Measurements from ENCODE around the gene LHX1. TPM values are rescaled to one million over a fixed set of nuclear protein-coding genes. Genes with fewer than 3 reads are reported as not detected.
A peak's percentile ranks its signal among the peaks of the same experiment; 100 is the strongest.

The LHX1 gene
- total RNA-seq, 1 donor from 2014 or later, result not detected

DNA sequence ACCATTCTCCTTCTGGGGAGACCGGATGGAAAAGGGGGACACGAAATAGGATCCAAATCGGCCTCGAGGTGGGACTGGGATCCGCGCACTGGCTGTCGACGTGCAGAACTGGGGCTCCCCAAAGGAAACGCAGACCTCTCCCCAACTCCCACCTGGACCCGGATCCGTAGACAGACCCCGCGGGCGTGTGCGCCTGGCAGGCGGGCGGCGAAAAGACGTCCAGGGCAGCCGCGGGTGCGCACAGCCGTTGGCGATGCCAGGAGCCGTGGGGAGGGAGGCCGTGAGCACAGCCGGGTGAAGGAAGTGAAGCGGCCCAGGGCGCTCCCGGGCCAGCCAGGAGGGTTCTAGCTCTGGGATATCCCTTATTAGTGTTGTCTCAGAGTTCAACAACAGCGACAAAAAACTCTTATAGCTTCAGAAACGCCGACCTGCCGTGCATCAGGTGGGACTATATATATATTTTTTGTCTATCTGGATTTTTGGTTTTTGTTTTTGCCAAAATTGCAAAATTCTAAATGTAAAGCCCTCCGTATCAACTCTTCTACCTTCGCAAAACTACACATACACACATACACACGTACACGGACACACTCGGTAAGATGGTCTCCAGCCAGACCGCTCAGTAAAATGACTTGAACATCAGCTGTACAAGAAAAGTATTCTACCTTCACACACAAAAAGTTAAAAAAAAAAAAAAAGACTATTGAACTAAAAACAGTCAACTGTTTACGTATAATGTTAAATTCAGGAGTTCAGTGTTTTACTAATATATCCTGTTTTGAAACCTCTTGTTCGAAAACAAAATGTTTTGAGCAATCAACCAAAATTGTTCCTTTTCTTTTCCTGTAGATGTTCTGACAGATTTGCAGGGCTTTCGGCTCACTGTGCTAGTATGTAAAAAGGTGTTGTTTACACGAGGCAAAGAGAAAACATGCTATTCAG lies 6.2 kb downstream of the LHX1 start:
- H3K9me3 ChIP-seq (ENCODE audit: control insufficient read depth in 3 of 3, low read length in 3 of 3), result no peaks in the 10 kb centered on the region
- H3K27me3 ChIP-seq (ENCODE audit: control insufficient read depth in 3 of 3, insufficient read depth in 3 of 3, low read length in 3 of 3), result peaks cover 89 to 91% (median 90%) of the 10 kb centered on the region in 3 donors
- H3K36me3 ChIP-seq (ENCODE audit: control insufficient read depth in 3 of 3, insufficient read depth in 3 of 3, low read length in 3 of 3), result no peaks in the 10 kb centered on the region
- no peak overlapping the region for H3K4me3 ChIP-seq (ENCODE audit: low read length in 3 of 3)
- H3K27ac ChIP-seq (ENCODE audit: low read depth, low read length), result no peak overlapping the region
- H3K4me1 ChIP-seq (ENCODE audit: control insufficient read depth in 3 of 3, insufficient read depth in 3 of 3, low read length in 3 of 3), result peaks cover 16 to 35% (median 31%) of the 10 kb centered on the region in 3 donors
- H3K9ac ChIP-seq (ENCODE audit: low read depth in 1 of 3, low read length in 3 of 3), result no peak overlapping the region

DNA sequence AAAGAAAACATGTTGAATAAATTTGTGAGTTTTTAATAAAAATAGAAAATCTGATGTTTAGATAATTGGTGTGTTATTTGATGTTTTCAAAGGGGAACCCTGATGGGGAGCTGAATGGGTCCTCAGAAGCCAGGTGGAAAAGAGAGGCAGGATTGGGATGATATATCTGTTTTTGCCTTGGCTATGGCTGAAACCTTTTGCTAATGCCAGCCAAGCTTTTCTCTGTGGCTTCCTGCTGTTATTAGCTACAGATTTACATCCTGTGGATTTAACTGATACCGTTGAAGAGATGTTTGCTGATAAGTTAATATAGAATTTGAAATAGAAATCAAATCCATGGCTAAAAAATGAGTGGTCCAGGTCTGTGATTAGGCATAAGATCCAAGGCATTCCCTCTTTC lies 7.3 kb downstream of the LHX1 start:
- Histone ChIP-seq H3K27ac (ENCODE audit: low read depth, low read length) (no peak overlapping the region), H3K27me3 (ENCODE audit: control insufficient read depth in 3 of 3, insufficient read depth in 3 of 3, low read length in 3 of 3) (peaks cover 79 to 81% (median 80%) of the 10 kb centered on the region in 3 donors), H3K4me1 (ENCODE audit: control insufficient read depth in 3 of 3, insufficient read depth in 3 of 3, low read length in 3 of 3) (peaks cover 8 to 33% (median 25%) of the 10 kb centered on the region in 3 donors), H3K4me3 (ENCODE audit: low read length in 3 of 3) (no peak overlapping the region), H3K9ac (ENCODE audit: low read depth in 1 of 3, low read length in 3 of 3) (no peak overlapping the region), H3K9me3 (ENCODE audit: control insufficient read depth in 3 of 3, low read length in 3 of 3) (no peaks in the 10 kb centered on the region), H3K36me3 (ENCODE audit: control insufficient read depth in 3 of 3, insufficient read depth in 3 of 3, low read length in 3 of 3) (no peaks in the 10 kb centered on the region)

DNA sequence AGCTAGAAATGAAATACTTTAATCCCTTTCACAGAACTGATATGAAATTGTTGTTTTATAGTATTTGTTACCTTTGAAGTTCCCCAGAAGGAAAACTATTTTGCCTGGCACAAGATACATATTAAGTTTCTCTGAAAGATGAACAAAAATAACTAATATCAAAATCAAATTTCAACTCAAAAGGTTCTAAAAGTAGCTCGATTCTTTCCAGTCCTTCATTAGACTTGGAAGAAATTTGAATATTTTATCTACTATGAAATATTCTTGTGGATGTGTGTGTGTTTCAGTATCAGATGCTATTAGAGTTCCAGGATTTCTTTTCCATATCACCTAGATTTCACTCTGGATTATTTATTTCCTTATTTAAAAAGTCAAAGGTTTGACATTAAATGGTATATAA lies 7.9 kb downstream of the LHX1 start:
- Histone ChIP-seq H3K9ac (ENCODE audit: low read depth in 1 of 3, low read length in 3 of 3) (no peak overlapping the region), H3K4me3 (ENCODE audit: low read length in 3 of 3) (no peak overlapping the region), H3K36me3 (ENCODE audit: control insufficient read depth in 3 of 3, insufficient read depth in 3 of 3, low read length in 3 of 3) (no peaks in the 10 kb centered on the region), H3K4me1 (ENCODE audit: control insufficient read depth in 3 of 3, insufficient read depth in 3 of 3, low read length in 3 of 3) (peaks cover 8 to 38% (median 31%) of the 10 kb centered on the region in 3 donors), H3K27ac (ENCODE audit: low read depth, low read length) (no peak overlapping the region), H3K9me3 (ENCODE audit: control insufficient read depth in 3 of 3, low read length in 3 of 3) (no peaks in the 10 kb centered on the region), H3K27me3 (ENCODE audit: control insufficient read depth in 3 of 3, insufficient read depth in 3 of 3, low read length in 3 of 3) (peaks cover 74 to 76% (median 75%) of the 10 kb centered on the region in 3 donors)

DNA sequence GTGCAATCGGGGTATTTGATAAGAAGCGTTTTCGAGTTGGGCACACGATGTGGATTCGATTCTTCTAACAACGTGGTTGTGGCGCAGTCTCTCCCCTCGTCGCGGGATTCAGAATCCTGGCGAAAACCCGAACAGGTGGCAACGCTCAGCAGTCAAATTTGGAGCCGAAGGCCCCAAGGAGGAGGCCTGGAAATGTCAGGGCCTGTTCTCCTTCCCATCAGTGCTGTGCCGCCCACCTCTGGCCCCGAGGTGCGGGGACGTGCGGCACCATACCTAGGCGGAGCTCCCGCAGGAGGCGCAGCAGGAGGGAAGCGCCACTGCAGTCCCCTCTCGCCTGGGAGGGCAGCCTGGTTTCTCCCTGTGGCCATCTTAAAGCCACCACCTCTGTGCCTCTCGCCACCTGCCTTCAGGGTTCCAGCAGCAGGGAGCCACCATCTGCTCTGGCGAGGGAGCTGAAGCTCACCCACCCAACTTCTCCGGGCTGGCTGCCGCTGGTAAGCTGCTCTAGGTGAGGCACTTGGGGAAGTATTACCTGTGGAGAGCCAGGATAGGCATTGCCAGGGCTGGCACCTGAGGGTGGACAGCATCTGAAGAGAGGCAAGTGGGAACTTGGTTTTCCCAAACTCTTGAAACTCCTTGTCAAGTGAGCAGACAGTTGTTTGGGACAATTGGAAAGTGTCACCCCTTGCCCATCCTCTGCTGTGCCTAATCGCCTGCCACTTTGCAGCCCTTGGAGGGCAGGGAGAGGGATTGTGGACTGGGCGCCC lies 8.9 kb downstream of the LHX1 start:
- Histone ChIP-seq H3K9ac (ENCODE audit: low read depth in 1 of 3, low read length in 3 of 3) (no peak overlapping the region), H3K4me3 (ENCODE audit: low read length in 3 of 3) (no peak overlapping the region), H3K36me3 (ENCODE audit: control insufficient read depth in 3 of 3, insufficient read depth in 3 of 3, low read length in 3 of 3) (no peaks in the 10 kb centered on the region), H3K27me3 (ENCODE audit: control insufficient read depth in 3 of 3, insufficient read depth in 3 of 3, low read length in 3 of 3) (peaks cover 64 to 66% (median 65%) of the 10 kb centered on the region in 3 donors), H3K27ac (ENCODE audit: low read depth, low read length) (no peak overlapping the region), H3K9me3 (ENCODE audit: control insufficient read depth in 3 of 3, low read length in 3 of 3) (no peaks in the 10 kb centered on the region), H3K4me1 (ENCODE audit: control insufficient read depth in 3 of 3, insufficient read depth in 3 of 3, low read length in 3 of 3) (peaks cover 8 to 39% (median 31%) of the 10 kb centered on the region in 3 donors)

GRCh38 chr17:36946726-36947091 lies 9.4 kb downstream of the LHX1 start:
- Histone ChIP-seq H3K27me3 (ENCODE audit: control insufficient read depth in 3 of 3, insufficient read depth in 3 of 3, low read length in 3 of 3) (peaks cover 58 to 60% (median 59%) of the 10 kb centered on the region in 3 donors), H3K36me3 (ENCODE audit: control insufficient read depth in 3 of 3, insufficient read depth in 3 of 3, low read length in 3 of 3) (no peaks in the 10 kb centered on the region)

DNA sequence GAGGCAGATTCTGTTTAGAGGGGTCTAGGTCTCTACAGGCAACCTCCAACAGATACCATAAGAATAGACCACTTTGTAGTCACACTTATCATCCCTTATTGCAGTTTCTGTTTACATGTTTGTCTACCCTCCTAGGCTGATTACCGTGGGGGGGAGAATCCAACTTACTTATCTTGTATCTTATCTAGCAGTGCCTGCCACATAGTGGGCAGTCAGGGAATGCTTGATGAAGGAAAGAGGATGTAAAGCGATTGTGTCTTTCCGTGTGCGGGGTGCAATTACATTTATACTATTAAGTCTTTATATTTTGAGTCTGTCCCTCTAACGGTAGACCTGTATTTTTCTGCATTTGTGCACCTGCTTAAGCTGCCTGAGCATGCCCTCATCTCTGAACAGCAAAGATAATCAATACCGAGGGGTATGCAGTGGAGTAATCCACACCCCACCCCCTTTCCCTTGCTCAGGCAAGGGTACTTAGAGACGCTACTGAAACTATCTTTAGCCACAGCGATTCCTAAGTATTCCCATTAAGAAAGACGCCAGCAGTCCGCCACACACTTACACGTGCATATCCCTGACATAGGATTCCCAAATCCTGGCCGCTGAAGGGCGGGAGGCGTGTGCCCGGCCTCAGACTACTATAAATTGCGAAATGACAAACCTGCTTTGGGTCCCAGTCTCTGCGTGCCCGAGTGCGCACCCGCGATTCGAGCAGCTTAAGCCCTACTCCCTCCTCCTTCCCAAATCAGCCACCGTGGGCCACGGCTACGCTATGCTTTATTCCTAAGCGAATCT lies 10.8 kb downstream of the LHX1 start:
- H3K9ac ChIP-seq (ENCODE audit: low read depth in 1 of 3, low read length in 3 of 3), result peak overlapping the region; percentile 35 to 90 (median 64)
- peak overlapping the region; percentile 87 for H3K27ac ChIP-seq (ENCODE audit: low read depth, low read length)
- peak overlapping the region; percentile 85 to 95 (median 85) for H3K4me3 ChIP-seq (ENCODE audit: low read length in 3 of 3)
- H3K36me3 ChIP-seq (ENCODE audit: control insufficient read depth in 3 of 3, insufficient read depth in 3 of 3, low read length in 3 of 3), result peaks cover 3 to 10% (median 4%) of the 10 kb centered on the region in 3 donors
- peaks cover 44 to 46% (median 45%) of the 10 kb centered on the region in 3 donors for H3K27me3 ChIP-seq (ENCODE audit: control insufficient read depth in 3 of 3, insufficient read depth in 3 of 3, low read length in 3 of 3)
- peaks cover 8 to 27% (median 18%) of the 10 kb centered on the region in 3 donors for H3K4me1 ChIP-seq (ENCODE audit: control insufficient read depth in 3 of 3, insufficient read depth in 3 of 3, low read length in 3 of 3)
- no peaks in the 10 kb centered on the region for H3K9me3 ChIP-seq (ENCODE audit: control insufficient read depth in 3 of 3, low read length in 3 of 3)

More at GRCh38 chr17:36946726-36947091, 9.4 kb downstream of the LHX1 start:
- no peak overlapping the region for H3K9ac ChIP-seq (ENCODE audit: low read depth in 1 of 3, low read length in 3 of 3)
- H3K4me1 ChIP-seq (ENCODE audit: control insufficient read depth in 3 of 3, insufficient read depth in 3 of 3, low read length in 3 of 3), result peaks cover 8 to 38% (median 30%) of the 10 kb centered on the region in 3 donors
- no peak overlapping the region for H3K27ac ChIP-seq (ENCODE audit: low read depth, low read length)
- H3K9me3 ChIP-seq (ENCODE audit: control insufficient read depth in 3 of 3, low read length in 3 of 3), result no peaks in the 10 kb centered on the region
- H3K4me3 ChIP-seq (ENCODE audit: low read length in 3 of 3), result no peak overlapping the region

GRCh38 chr17:36948717-36949460 lies 11.6 kb downstream of the LHX1 start, which contains the start of gene AATF:
TSS of gene AATF (plus strand) at chr17:36948954. CDS start at chr17:36949126, 172 bp downstream.
- Histone ChIP-seq H3K36me3 (ENCODE audit: control insufficient read depth in 3 of 3, insufficient read depth in 3 of 3, low read length in 3 of 3) (peaks cover 9 to 17% (median 11%) of the 10 kb centered on the region in 3 donors), H3K9ac (ENCODE audit: low read depth in 1 of 3, low read length in 3 of 3) (peak within 1 kb of the TSS; percentile 86 to 96 (median 90)), H3K27ac (ENCODE audit: low read depth, low read length) (peak within 1 kb of the TSS; percentile 87), H3K4me1 (ENCODE audit: control insufficient read depth in 3 of 3, insufficient read depth in 3 of 3, low read length in 3 of 3) (peaks cover 8 to 27% (median 18%) of the 10 kb centered on the region in 3 donors), H3K27me3 (ENCODE audit: control insufficient read depth in 3 of 3, insufficient read depth in 3 of 3, low read length in 3 of 3) (peaks cover 36 to 39% (median 38%) of the 10 kb centered on the region in 3 donors), H3K9me3 (ENCODE audit: control insufficient read depth in 3 of 3, low read length in 3 of 3) (no peaks in the 10 kb centered on the region), H3K4me3 (ENCODE audit: low read length in 3 of 3) (peak within 1 kb of the TSS; percentile 85 to 95 (median 85))

- Histone ChIP-seq H3K4me1 (ENCODE audit: control insufficient read depth in 3 of 3, insufficient read depth in 3 of 3, low read length in 3 of 3) (peaks cover 8 to 27% (median 18%) of the 10 kb centered on the region in 3 donors), H3K36me3 (ENCODE audit: control insufficient read depth in 3 of 3, insufficient read depth in 3 of 3, low read length in 3 of 3) (peaks cover 10 to 22% (median 17%) of the 10 kb centered on the region in 3 donors), H3K9ac (ENCODE audit: low read depth in 1 of 3, low read length in 3 of 3) (peak overlapping the region; percentile 86 to 96 (median 90)), H3K27me3 (ENCODE audit: control insufficient read depth in 3 of 3, insufficient read depth in 3 of 3, low read length in 3 of 3) (peaks cover 32 to 33% (median 32%) of the 10 kb centered on the region in 3 donors), H3K9me3 (ENCODE audit: control insufficient read depth in 3 of 3, low read length in 3 of 3) (no peaks in the 10 kb centered on the region), H3K4me3 (ENCODE audit: low read length in 3 of 3) (peak overlapping the region; percentile 82 to 95 (median 85)), H3K27ac (ENCODE audit: low read depth, low read length) (peak overlapping the region; percentile 87)
Measured at GRCh38 chr17:36949461-36949927, 12.2 kb downstream of the LHX1 start.

Data from skeletal muscle tissue (tissue), 4 donors.